Trophoblast cell (in vitro differentiated cells and primary cell): ENCODE data around the gene UBA3.

Source experiments
- DNase-seq, 2 donors: peaks; one replicate each; pipeline ENCODE4 v3.0.0-alpha.2; 2016
- H2AFZ ChIP-seq: 2 replicates; pipeline ENCODE4 v1.6.1; 2013; ENCODE audit warnings: low read length, moderate library complexity, mild to moderate bottlenecking; ENCODE audit not compliant: insufficient read depth, poor library complexity
- H2AK5ac ChIP-seq: 2 replicates; pipeline ENCODE4 v1.6.1; 2013; ENCODE audit warnings: mild to moderate bottlenecking, low read length
- H2BK120ac ChIP-seq: 2 replicates; pipeline ENCODE4 v1.6.1; 2013; ENCODE audit warnings: low read length, mild to moderate bottlenecking, moderate library complexity; ENCODE audit not compliant: insufficient read depth, poor library complexity
- H2BK12ac ChIP-seq: 2 replicates; pipeline ENCODE4 v1.6.1; 2013; ENCODE audit warnings: mild to moderate bottlenecking, low read length, moderate library complexity
- H2BK5ac ChIP-seq: 2 replicates; pipeline ENCODE4 v1.6.1; 2013; ENCODE audit warnings: low read length, low read depth, moderate library complexity, mild to moderate bottlenecking; ENCODE audit not compliant: poor library complexity
- H3K14ac ChIP-seq: 2 replicates; pipeline ENCODE4 v1.6.1; 2013; ENCODE audit warnings: mild to moderate bottlenecking, low read length
- H3K18ac ChIP-seq: 2 replicates; pipeline ENCODE4 v1.6.1; 2013; ENCODE audit warnings: mild to moderate bottlenecking, low read length
- H3K23ac ChIP-seq: 2 replicates; pipeline ENCODE4 v1.6.1; 2013; ENCODE audit warnings: low read length
- H3K27ac ChIP-seq: 2 replicates; pipeline ENCODE4 v1.5.1; 2013; ENCODE audit warnings: low read depth, mild to moderate bottlenecking, inconsistent platforms, low read length, moderate library complexity
- H3K27me3 ChIP-seq: 2 replicates; pipeline ENCODE4 v1.6.1; 2013; ENCODE audit warnings: inconsistent platforms, mild to moderate bottlenecking, low read length, moderate library complexity; ENCODE audit not compliant: insufficient read depth
- H3K36me3 ChIP-seq, 2 experiments: 1 replicate in 1 of 2; 2 replicates in 1 of 2; pipeline ENCODE4 v1.6.1; 2013; ENCODE audit warnings: low read length in 2 of 2, mild to moderate bottlenecking in 2 of 2, moderate library complexity in 1 of 2; ENCODE audit not compliant: insufficient read depth in 2 of 2, control insufficient read depth in 1 of 2
- H3K4ac ChIP-seq: 2 replicates; pipeline ENCODE4 v1.6.1; 2013; ENCODE audit warnings: low read depth, mild to moderate bottlenecking, low read length, moderate library complexity
- H3K4me1 ChIP-seq, 2 experiments: 1 replicate in 1 of 2; 2 replicates in 1 of 2; pipeline ENCODE4 v1.6.1; 2013; ENCODE audit warnings: low read length in 2 of 2, mild to moderate bottlenecking in 2 of 2, moderate library complexity in 1 of 2; ENCODE audit not compliant: insufficient read depth in 2 of 2, control insufficient read depth in 1 of 2
- H3K4me2 ChIP-seq: 2 replicates; pipeline ENCODE4 v1.6.1; 2013; ENCODE audit warnings: inconsistent platforms, mild to moderate bottlenecking, low read length, moderate library complexity
- H3K4me3 ChIP-seq: 2 replicates; pipeline ENCODE4 v1.5.1; 2013; ENCODE audit warnings: mild to moderate bottlenecking, low read depth, low read length, inconsistent platforms
- H3K79me1 ChIP-seq: one replicate; pipeline ENCODE4 v1.6.1; 2013; ENCODE audit warnings: low read length
- H3K79me2 ChIP-seq: 2 replicates; pipeline ENCODE4 v1.6.1; 2013; ENCODE audit warnings: low read length, mild to moderate bottlenecking; ENCODE audit not compliant: control insufficient read depth, insufficient read depth, poor library complexity
- H3K9ac ChIP-seq: 2 replicates; pipeline ENCODE4 v1.6.1; 2013; ENCODE audit warnings: mild to moderate bottlenecking, low read length
- H3K9me3 ChIP-seq: 2 replicates; pipeline ENCODE4 v1.6.1; 2013; ENCODE audit warnings: low read depth, mild to moderate bottlenecking, control low read depth, inconsistent platforms, low read length; ENCODE audit not compliant: insufficient read depth
- H4K12ac ChIP-seq: 2 replicates; pipeline ENCODE4 v1.6.1; 2013; ENCODE audit warnings: low read depth, mild to moderate bottlenecking, low read length, moderate library complexity
- H4K8ac ChIP-seq: 2 replicates; pipeline ENCODE4 v1.6.1; 2013; ENCODE audit warnings: low read depth, mild to moderate bottlenecking, low read length, moderate library complexity
- H4K91ac ChIP-seq: one replicate; pipeline ENCODE4 v1.6.1; 2013; ENCODE audit warnings: low read depth, mild to moderate bottlenecking, low read length, moderate library complexity
- WGBS: extraction: QIAGEN DNeasy Blood & Tissue Kit; methylation state at CpG from one replicate; pipeline ENCODE4 v1.1.7; 2013; ENCODE audit warnings: missing lambda C conversion rate; ENCODE audit not compliant: insufficient read length, insufficient coverage; ENCODE audit errors: extremely low coverage; 5-methylcytosine and 5-hydroxymethylcytosine counted together

UBA3 gene

GRCh38 chr3:69014022-69014580, 66.1 kb downstream of the UBA3 start:
- Histone ChIP-seq H3K9me3 (no peaks in the 10 kb centered on the region), H3K79me1 (peaks cover 13% of the 10 kb centered on the region), H3K4me1 (peaks cover 6 to 8% of the 10 kb centered on the region in 2 experiments), H3K4me3 (peak overlapping the region; percentile 88), H3K36me3 (peaks cover 2 to 5% of the 10 kb centered on the region in 2 experiments), H2BK120ac (peak overlapping the region; percentile 98), H4K91ac (no peak overlapping the region), H3K27me3 (no peaks in the 10 kb centered on the region), H2BK5ac (peak overlapping the region; percentile 42), H2AFZ (peak overlapping the region; percentile 97), H4K12ac (peak overlapping the region; percentile 97), H4K8ac (peak overlapping the region; percentile 99), H2AK5ac (no peak overlapping the region), H3K27ac (peak overlapping the region; percentile 83), H3K18ac (peak overlapping the region; percentile 27), H3K4ac (no peak overlapping the region), H3K23ac (no peak overlapping the region), H3K4me2 (peak overlapping the region; percentile 80), H2BK12ac (no peak overlapping the region), H3K9ac (no peak overlapping the region), H3K14ac (peak overlapping the region; percentile 78), H3K79me2 (peaks cover 10% of the 10 kb centered on the region)
- WGBS, result no CpG with 5 or more reads among the region's 11 CpGs
- no peak for DNase-seq

GRCh38 chr3:69013253-69014021, 66.7 kb downstream of the UBA3 start, which contains the start of gene EOGT:
EOGT (minus strand) TSS chr3:69013684; CDS start chr3:69009846, 3,838 bp downstream.
- H3K4me3 ChIP-seq, result peak within 1 kb of the TSS; percentile 88
- no CpG with 5 or more reads among the region's 96 CpGs for WGBS

GRCh38 chr3:69012800-69013252, 67.3 kb downstream of the UBA3 start:
- peak overlapping the region; percentile 99 for H4K8ac ChIP-seq
- peak overlapping the region; percentile 98 for H2BK120ac ChIP-seq
- no peaks in the 10 kb centered on the region for H3K27me3 ChIP-seq
- H3K14ac ChIP-seq, result peak overlapping the region; percentile 80
- no peak overlapping the region for H3K9ac ChIP-seq
- WGBS, result no CpG with 5 or more reads among the region's 36 CpGs
- H3K27ac ChIP-seq, result peak overlapping the region; percentile 83
- peaks cover 13% of the 10 kb centered on the region for H3K79me1 ChIP-seq
- H3K4ac ChIP-seq, result peak overlapping the region; percentile 47
- peak overlapping the region; percentile 72 for H3K18ac ChIP-seq
- H2BK12ac ChIP-seq, result peak overlapping the region; percentile 24
- H2AK5ac ChIP-seq, result no peak overlapping the region
- peaks cover 2 to 5% of the 10 kb centered on the region in 2 experiments for H3K36me3 ChIP-seq
- H4K91ac ChIP-seq, result peak overlapping the region; percentile 97
- peaks cover 10% of the 10 kb centered on the region for H3K79me2 ChIP-seq
- H3K4me1 ChIP-seq, result peaks cover 6 to 8% of the 10 kb centered on the region in 2 experiments
- peak overlapping the region; percentile 88 for H3K4me3 ChIP-seq
- DNase-seq, result no peak
- H3K9me3 ChIP-seq, result no peaks in the 10 kb centered on the region
- H4K12ac ChIP-seq, result peak overlapping the region; percentile 80
- no peak overlapping the region for H3K23ac ChIP-seq
- peak overlapping the region; percentile 80 for H3K4me2 ChIP-seq
- H2BK5ac ChIP-seq, result peak overlapping the region; percentile 85
- peak overlapping the region; percentile 97 for H2AFZ ChIP-seq

More at GRCh38 chr3:69013253-69014021, 66.7 kb downstream of the UBA3 start, which contains the start of gene EOGT:
- Histone ChIP-seq H3K4ac (peak within 1 kb of the TSS; percentile 73), H3K27ac (peak within 1 kb of the TSS; percentile 83), H2AK5ac (no peak within 1 kb of the TSS), H4K12ac (peak within 1 kb of the TSS; percentile 97), H4K91ac (peak within 1 kb of the TSS; percentile 97), H3K18ac (peak within 1 kb of the TSS; percentile 98), H3K23ac (no peak within 1 kb of the TSS), H2BK12ac (peak within 1 kb of the TSS; percentile 91), H3K79me2 (peaks cover 10% of the 10 kb centered on the region), H2BK5ac (peak within 1 kb of the TSS; percentile 85), H2BK120ac (peak within 1 kb of the TSS; percentile 98), H3K9ac (peak within 1 kb of the TSS; percentile 89), H2AFZ (peak within 1 kb of the TSS; percentile 97), H3K27me3 (no peaks in the 10 kb centered on the region), H3K14ac (peak within 1 kb of the TSS; percentile 80), H3K79me1 (peaks cover 13% of the 10 kb centered on the region), H3K4me1 (peaks cover 6 to 8% of the 10 kb centered on the region in 2 experiments), H3K4me2 (peak within 1 kb of the TSS; percentile 80), H3K36me3 (peaks cover 2 to 5% of the 10 kb centered on the region in 2 experiments), H4K8ac (peak within 1 kb of the TSS; percentile 99), H3K9me3 (no peaks in the 10 kb centered on the region)
- DNase-seq, result peak; percentile 88 to 92

GRCh38 chr3:69012100-69012799, 67.9 kb downstream of the UBA3 start:
- no peak overlapping the region for H2AK5ac ChIP-seq
- H3K27me3 ChIP-seq, result no peaks in the 10 kb centered on the region
- peaks cover 6 to 8% of the 10 kb centered on the region in 2 experiments for H3K4me1 ChIP-seq
- no peak overlapping the region for H3K4me3 ChIP-seq
- no peak overlapping the region for H3K23ac ChIP-seq
- H4K12ac ChIP-seq, result no peak overlapping the region
- no peaks in the 10 kb centered on the region for H3K9me3 ChIP-seq
- peaks cover 3 to 5% of the 10 kb centered on the region in 2 experiments for H3K36me3 ChIP-seq
- DNase-seq, result no peak
- no peak overlapping the region for H3K14ac ChIP-seq
- peaks cover 10% of the 10 kb centered on the region for H3K79me2 ChIP-seq
- no peak overlapping the region for H3K9ac ChIP-seq
- peaks cover 13% of the 10 kb centered on the region for H3K79me1 ChIP-seq
- no CpG with 5 or more reads among the region's 22 CpGs for WGBS
- no peak overlapping the region for H3K4ac ChIP-seq
- H4K8ac ChIP-seq, result peak overlapping the region; percentile 99
- H2BK12ac ChIP-seq, result peak overlapping the region; percentile 8
- no peak overlapping the region for H4K91ac ChIP-seq
- H3K27ac ChIP-seq, result no peak overlapping the region
- H2BK120ac ChIP-seq, result no peak overlapping the region
- peak overlapping the region; percentile 97 for H2AFZ ChIP-seq
- no peak overlapping the region for H3K18ac ChIP-seq
- H2BK5ac ChIP-seq, result no peak overlapping the region
- H3K4me2 ChIP-seq, result peak overlapping the region; percentile 80
